Measurements from ENCODE around the gene TAOK1. TPM values are rescaled to one million over a fixed set of nuclear protein-coding genes. Genes with fewer than 3 reads are reported as not detected.
"Not testable (repeated sequence)": the region's sequence is repeated elsewhere in the genome, so short reads cannot be mapped to it uniquely, and the experiment has no call there.

The TAOK1 gene
- total RNA-seq, 1 donor from 2014 or later, result 100 TPM

- Histone ChIP-seq H3K4me2 (ENCODE audit: low read length) (no peak overlapping the region), H3K27me3 (ENCODE audit: insufficient read depth, low read length) (peaks cover 11% of the 10 kb centered on the region), H3K27ac (ENCODE audit: low read depth, low read length) (no peak overlapping the region), H4K20me1 (ENCODE audit: insufficient read depth, low read length) (no peaks in the 10 kb centered on the region), H3K9ac (ENCODE audit: low read length) (no peak overlapping the region), H3K79me2 (ENCODE audit: insufficient read depth, low read length) (no peaks in the 10 kb centered on the region), H3K36me3 (ENCODE audit: insufficient read depth, low read length) (no peaks in the 10 kb centered on the region), H3K4me3 (ENCODE audit: insufficient read depth, low read depth, low read length) (no peak overlapping the region), H3K9me3 (ENCODE audit: insufficient read depth, low read depth, low read length) (no peaks in the 10 kb centered on the region), H3K4me1 (ENCODE audit: insufficient read depth, low read length) (no peaks in the 10 kb centered on the region), H2AFZ (ENCODE audit: low read depth, low read length) (no peak overlapping the region)
- no peaks in the 10 kb centered on the region for H3K36me3 Mint-ChIP-seq (ENCODE audit: low read depth, unreplicated experiment)
- peaks cover 30% of the 10 kb centered on the region for H3K27me3 Mint-ChIP-seq (ENCODE audit: low read depth, unreplicated experiment)
- no peak for FAIRE-seq
- H3K9me3 Mint-ChIP-seq (ENCODE audit: unreplicated experiment), result peaks cover 2% of the 10 kb centered on the region
- H3K27ac Mint-ChIP-seq (ENCODE audit: unreplicated experiment), result no peak overlapping the region
- TF ChIP-seq CTCF (IDR thresholded peaks at IDR 0.05; ENCODE audit: insufficient read depth, low read depth, low read length) (no peak), EZH2 (IDR thresholded peaks at IDR 0.05; ENCODE audit: insufficient read depth, low read length) (no peak)
- H3K4me3 Mint-ChIP-seq (ENCODE audit: unreplicated experiment), result no peak overlapping the region
- H3K4me1 Mint-ChIP-seq (ENCODE audit: low read depth, unreplicated experiment), result no peaks in the 10 kb centered on the region
- DNase-seq (ENCODE audit: low read depth), result no peak
These were observed 47.9 kb upstream of the TAOK1 start for GRCh38 chr17:29342158-29342765.

GRCh38 chr17:29344201-29344856 is 45.8 kb upstream of the TAOK1 start:
- H3K4me1 Mint-ChIP-seq (ENCODE audit: low read depth, unreplicated experiment), result peaks cover 5% of the 10 kb centered on the region
- no peak overlapping the region for H3K4me2 ChIP-seq (ENCODE audit: low read length)
- H3K9me3 ChIP-seq (ENCODE audit: insufficient read depth, low read depth, low read length), result no peaks in the 10 kb centered on the region
- H3K36me3 Mint-ChIP-seq (ENCODE audit: low read depth, unreplicated experiment), result no peaks in the 10 kb centered on the region
- no peak for FAIRE-seq
- no peak for DNase-seq (ENCODE audit: low read depth)
- TF ChIP-seq EZH2 (IDR thresholded peaks at IDR 0.05; ENCODE audit: insufficient read depth, low read length) (no peak), CTCF (IDR thresholded peaks at IDR 0.05; ENCODE audit: insufficient read depth, low read depth, low read length) (no peak)
- no peak overlapping the region for H3K4me3 ChIP-seq (ENCODE audit: insufficient read depth, low read depth, low read length)
- peaks cover 2% of the 10 kb centered on the region for H3K9me3 Mint-ChIP-seq (ENCODE audit: unreplicated experiment)
- H3K27me3 Mint-ChIP-seq (ENCODE audit: low read depth, unreplicated experiment), result peaks cover 27% of the 10 kb centered on the region
- H3K9ac ChIP-seq (ENCODE audit: low read length), result no peak overlapping the region
- no peak overlapping the region for H2AFZ ChIP-seq (ENCODE audit: low read depth, low read length)
- H3K4me3 Mint-ChIP-seq (ENCODE audit: unreplicated experiment), result no peak overlapping the region
- no peak overlapping the region for H3K27ac ChIP-seq (ENCODE audit: low read depth, low read length)
- H3K27me3 ChIP-seq (ENCODE audit: insufficient read depth, low read length), result peaks cover 11% of the 10 kb centered on the region
- no peaks in the 10 kb centered on the region for H3K79me2 ChIP-seq (ENCODE audit: insufficient read depth, low read length)
- H4K20me1 ChIP-seq (ENCODE audit: insufficient read depth, low read length), result no peaks in the 10 kb centered on the region
- no peaks in the 10 kb centered on the region for H3K4me1 ChIP-seq (ENCODE audit: insufficient read depth, low read length)
- H3K27ac Mint-ChIP-seq (ENCODE audit: unreplicated experiment), result no peak overlapping the region
- H3K36me3 ChIP-seq (ENCODE audit: insufficient read depth, low read length), result no peaks in the 10 kb centered on the region

- FAIRE-seq, result no peak
- Histone ChIP-seq H3K4me1 (ENCODE audit: insufficient read depth, low read length) (no peaks in the 10 kb centered on the region), H3K27me3 (ENCODE audit: insufficient read depth, low read length) (peaks cover 11% of the 10 kb centered on the region), H3K27ac (ENCODE audit: low read depth, low read length) (no peak overlapping the region), H4K20me1 (ENCODE audit: insufficient read depth, low read length) (no peaks in the 10 kb centered on the region), H3K36me3 (ENCODE audit: insufficient read depth, low read length) (no peaks in the 10 kb centered on the region), H3K9ac (ENCODE audit: low read length) (no peak overlapping the region), H2AFZ (ENCODE audit: low read depth, low read length) (no peak overlapping the region), H3K79me2 (ENCODE audit: insufficient read depth, low read length) (no peaks in the 10 kb centered on the region), H3K9me3 (ENCODE audit: insufficient read depth, low read depth, low read length) (no peaks in the 10 kb centered on the region), H3K4me2 (ENCODE audit: low read length) (no peak overlapping the region), H3K4me3 (ENCODE audit: insufficient read depth, low read depth, low read length) (no peak overlapping the region)
- no peak for DNase-seq (ENCODE audit: low read depth)
- Mint-ChIP-seq H3K4me3 (ENCODE audit: unreplicated experiment) (no peak overlapping the region), H3K27me3 (ENCODE audit: low read depth, unreplicated experiment) (peaks cover 27% of the 10 kb centered on the region), H3K4me1 (ENCODE audit: low read depth, unreplicated experiment) (peaks cover 5% of the 10 kb centered on the region), H3K36me3 (ENCODE audit: low read depth, unreplicated experiment) (no peaks in the 10 kb centered on the region), H3K27ac (ENCODE audit: unreplicated experiment) (no peak overlapping the region), H3K9me3 (ENCODE audit: unreplicated experiment) (no peaks in the 10 kb centered on the region)
- TF ChIP-seq EZH2 (IDR thresholded peaks at IDR 0.05; ENCODE audit: insufficient read depth, low read length) (no peak), CTCF (IDR thresholded peaks at IDR 0.05; ENCODE audit: insufficient read depth, low read depth, low read length) (no peak)
These were observed 45.1 kb upstream of the TAOK1 start for GRCh38 chr17:29345066-29345465.

GRCh38 chr17:29345470-29345869 is 44.7 kb upstream of the TAOK1 start:
- DNase-seq (ENCODE audit: low read depth); H3K4me1 Mint-ChIP-seq (ENCODE audit: low read depth, unreplicated experiment); H3K4me3 ChIP-seq (ENCODE audit: insufficient read depth, low read depth, low read length); H4K20me1 ChIP-seq (ENCODE audit: insufficient read depth, low read length); H3K79me2 ChIP-seq (ENCODE audit: insufficient read depth, low read length); H3K27me3 ChIP-seq (ENCODE audit: insufficient read depth, low read length); H3K9ac ChIP-seq (ENCODE audit: low read length); H3K4me3 Mint-ChIP-seq (ENCODE audit: unreplicated experiment); H3K36me3 Mint-ChIP-seq (ENCODE audit: low read depth, unreplicated experiment); H3K9me3 ChIP-seq (ENCODE audit: insufficient read depth, low read depth, low read length); H3K36me3 ChIP-seq (ENCODE audit: insufficient read depth, low read length); H2AFZ ChIP-seq (ENCODE audit: low read depth, low read length); H3K9me3 Mint-ChIP-seq (ENCODE audit: unreplicated experiment); H3K27ac Mint-ChIP-seq (ENCODE audit: unreplicated experiment); H3K27ac ChIP-seq (ENCODE audit: low read depth, low read length); FAIRE-seq; H3K4me2 ChIP-seq (ENCODE audit: low read length); H3K4me1 ChIP-seq (ENCODE audit: insufficient read depth, low read length): not testable (repeated sequence)
- H3K27me3 Mint-ChIP-seq (ENCODE audit: low read depth, unreplicated experiment), result peaks cover 24% of the 10 kb centered on the region

Data from astrocyte (in vitro differentiated cells and primary cell).